Cardiac muscle cell (in vitro differentiated cells and primary cell): Measurements from ENCODE around the gene A4GALT. TPM values are rescaled to one million over a fixed set of nuclear protein-coding genes. Genes with fewer than 3 reads are reported as not detected.

Experiments used
- DNase-seq, 2 donors: peaks; one replicate each; pipeline versions ENCODE4 v3.0.0 to v3.0.0-alpha.2; 2010 to 2017; ENCODE audit warnings: low read depth in 1 of 2, low spot score in 1 of 2
- H3K27ac ChIP-seq: fragments of 200-600 bp; sonication (generic); 2 replicates; pipeline ENCODE4 v1.5.1; 2016
- H3K27me3 ChIP-seq: fragments of 200-600 bp; sonication (generic); 2 replicates; pipeline ENCODE4 v1.6.0; 2016; ENCODE audit warnings: control low read depth
- H3K36me3 ChIP-seq: fragments of 200-600 bp; sonication (generic); 2 replicates; pipeline ENCODE4 v1.5.1; 2016; ENCODE audit warnings: control low read depth
- H3K4me1 ChIP-seq: fragments of 200-600 bp; sonication (generic); 2 replicates; pipeline ENCODE4 v1.8.1; 2017; ENCODE audit warnings: low read depth, mild to moderate bottlenecking, mixed run types
- H3K4me3 ChIP-seq: fragments of 200-600 bp; sonication (generic); 2 replicates; pipeline ENCODE4 v1.5.1; 2016; ENCODE audit warnings: mild to moderate bottlenecking
- H3K9me3 ChIP-seq: fragments of 200-600 bp; sonication (generic); 2 replicates; pipeline ENCODE4 v1.5.1; 2017; ENCODE audit warnings: low read depth, mild to moderate bottlenecking, control low read depth
- CTCF ChIP-seq: IDR thresholded peaks from 2 replicates; pipeline ENCODE4 v1.5.1; 2012; ENCODE audit warnings: low read depth, mild to moderate bottlenecking, low read length
- polyA plus RNA-seq: library from polyadenylated mRNA; unstranded; fragments of >200 nt; fragmentation: Nextera tagmentation; extraction: Ambion mirVana; gene quantifications from 2 replicates; pipeline ENCODE4 v1.2.1, GENCODE V29; 2016
- total RNA-seq: library from RNA; depleted of rRNA; stranded (reverse); fragments of >200 nt; gene quantifications from 2 replicates; pipeline ENCODE4 v1.2.3, GENCODE V29; 2016

A4GALT gene
- total and polyA plus RNA-seq, 2 experiments from 2014 or later = 15.1 to 26.1 TPM

- no peak for DNase-seq
- Histone ChIP-seq H3K9me3 (no peaks in the 10 kb centered on the region), H3K27me3 (peaks cover 28% of the 10 kb centered on the region), H3K36me3 (no peaks in the 10 kb centered on the region), H3K27ac (no peak overlapping the region), H3K4me1 (no peaks in the 10 kb centered on the region), H3K4me3 (no peak overlapping the region)
- TF ChIP-seq CTCF = no peak
Measured at GRCh38 chr22:42664976-42665831, 55.5 kb downstream of the A4GALT start.

- H3K27ac ChIP-seq = no peak overlapping the region
- peaks cover 28% of the 10 kb centered on the region for H3K27me3 ChIP-seq
- peak; percentile 76 to 86 for DNase-seq
- peak; percentile 79 for TF ChIP-seq CTCF
- no peaks in the 10 kb centered on the region for H3K9me3 ChIP-seq
- H3K36me3 ChIP-seq = no peaks in the 10 kb centered on the region
- H3K4me1 ChIP-seq = no peaks in the 10 kb centered on the region
- H3K4me3 ChIP-seq = peak overlapping the region; percentile 39
Measured at GRCh38 chr22:42661985-42662831, 58.5 kb downstream of the A4GALT start.

- Histone ChIP-seq H3K27ac (no peak overlapping the region), H3K4me1 (peaks cover 13% of the 10 kb centered on the region), H3K36me3 (no peaks in the 10 kb centered on the region), H3K27me3 (no peaks in the 10 kb centered on the region), H3K4me3 (no peak overlapping the region), H3K9me3 (no peaks in the 10 kb centered on the region)
- no peak for TF ChIP-seq CTCF
- no peak for DNase-seq
Measured at GRCh38 chr22:42656578-42656977, 64.1 kb downstream of the A4GALT start.

GRCh38 chr22:42655693-42656092 lies 65.0 kb downstream of the A4GALT start:
- Histone ChIP-seq H3K36me3 (no peaks in the 10 kb centered on the region), H3K27me3 (no peaks in the 10 kb centered on the region)

More at GRCh38 chr22:42655693-42656092, 65.0 kb downstream of the A4GALT start:
- DNase-seq = no peak
- no peak for TF ChIP-seq CTCF
- no peaks in the 10 kb centered on the region for H3K9me3 ChIP-seq
- no peak overlapping the region for H3K4me3 ChIP-seq
- H3K27ac ChIP-seq = no peak overlapping the region
- peaks cover 13% of the 10 kb centered on the region for H3K4me1 ChIP-seq
